Activated T-cell treated with anti-CD3 and anti-CD28 coated beads for 4 hours (primary cell): ENCODE results near the gene TBC1D5.
"Not testable (repeated sequence)": the region's sequence is repeated elsewhere in the genome, so short reads cannot be mapped to it uniquely, and the experiment has no call there.

Experiments used
- DNase-seq: peaks from one replicate; pipeline ENCODE4 v3.0.0-alpha.2; 2020

TBC1D5 gene

DNA sequence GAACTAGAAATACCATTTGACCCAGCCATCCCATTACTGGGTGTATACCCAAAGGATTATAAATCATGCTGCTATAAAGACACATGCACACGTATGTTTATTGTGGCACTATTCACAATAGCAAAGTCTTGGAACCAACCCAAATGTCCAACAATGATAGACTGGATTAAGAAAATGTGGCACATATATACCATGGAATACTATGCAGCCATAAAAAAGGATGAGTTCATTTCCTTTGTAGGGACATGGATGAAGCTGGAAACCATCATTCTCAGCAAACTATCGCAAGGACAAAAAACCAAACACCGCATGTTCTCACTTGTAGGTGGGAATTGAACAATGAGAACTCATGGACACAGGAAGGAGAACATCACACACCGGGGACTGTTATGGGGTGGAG lies 210.0 kb downstream of the TBC1D5 start:
- not testable (repeated sequence) for DNase-seq

DNA sequence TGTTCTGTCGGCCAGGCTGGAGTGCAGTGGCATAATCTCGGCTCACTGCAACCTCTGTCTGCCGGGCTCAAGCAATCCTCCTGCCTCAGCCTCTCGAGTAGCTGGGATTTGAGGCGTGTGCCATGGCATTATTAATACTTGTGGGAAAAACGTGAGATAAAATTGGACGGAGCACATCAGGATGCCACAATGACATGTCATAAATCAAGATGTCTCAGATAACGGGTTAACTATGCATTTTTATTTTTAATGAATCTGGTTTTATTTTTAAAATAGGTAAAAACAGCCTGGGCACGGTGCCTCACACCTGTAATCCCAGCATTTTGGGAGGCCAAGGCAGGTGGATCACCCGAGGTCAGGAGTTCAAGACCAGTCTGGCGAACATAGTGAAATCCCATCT lies 212.8 kb downstream of the TBC1D5 start:
- DNase-seq = no peak

DNA sequence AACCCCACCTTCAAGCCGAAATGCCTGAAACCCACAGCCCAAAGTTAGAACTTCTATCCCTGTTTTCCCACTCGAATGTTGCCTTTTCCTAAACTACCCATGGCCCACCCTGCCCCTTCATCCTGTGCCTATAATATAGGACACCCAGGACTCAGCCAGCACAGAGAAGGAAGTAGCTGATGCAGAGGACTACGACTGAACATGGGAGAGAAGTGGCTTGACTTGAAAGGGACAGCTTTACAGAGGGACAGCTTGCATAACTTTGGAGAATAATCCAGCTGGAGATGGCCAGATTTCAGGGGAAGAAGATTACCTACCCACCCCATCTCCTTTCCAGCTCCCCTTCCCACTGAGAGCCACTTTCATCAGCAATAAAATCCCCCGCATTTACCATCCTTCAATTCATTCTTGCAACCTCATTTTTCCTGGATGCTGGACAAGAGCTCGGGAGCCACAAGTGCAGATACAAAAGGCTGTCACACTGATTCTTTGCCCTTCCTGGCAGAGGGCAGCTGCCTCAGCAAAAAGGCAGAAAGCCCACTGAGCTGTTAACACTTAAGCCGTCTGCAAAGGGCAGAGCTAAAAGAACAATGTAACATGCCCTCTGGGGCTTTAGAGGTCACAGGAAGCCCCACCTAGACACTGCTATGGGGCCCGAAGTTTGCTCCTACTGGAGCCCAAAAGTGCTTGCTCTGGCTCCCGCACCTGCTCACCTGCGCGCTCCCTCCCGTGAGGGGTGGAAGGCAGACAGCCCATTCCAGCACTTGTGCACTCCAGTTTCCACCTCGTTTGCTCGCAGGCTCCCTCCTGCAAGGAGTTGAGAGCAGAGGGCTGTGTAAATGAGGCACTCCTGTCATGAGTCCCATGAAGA lies 224.0 kb downstream of the TBC1D5 start:
- DNase-seq = no peak

DNA sequence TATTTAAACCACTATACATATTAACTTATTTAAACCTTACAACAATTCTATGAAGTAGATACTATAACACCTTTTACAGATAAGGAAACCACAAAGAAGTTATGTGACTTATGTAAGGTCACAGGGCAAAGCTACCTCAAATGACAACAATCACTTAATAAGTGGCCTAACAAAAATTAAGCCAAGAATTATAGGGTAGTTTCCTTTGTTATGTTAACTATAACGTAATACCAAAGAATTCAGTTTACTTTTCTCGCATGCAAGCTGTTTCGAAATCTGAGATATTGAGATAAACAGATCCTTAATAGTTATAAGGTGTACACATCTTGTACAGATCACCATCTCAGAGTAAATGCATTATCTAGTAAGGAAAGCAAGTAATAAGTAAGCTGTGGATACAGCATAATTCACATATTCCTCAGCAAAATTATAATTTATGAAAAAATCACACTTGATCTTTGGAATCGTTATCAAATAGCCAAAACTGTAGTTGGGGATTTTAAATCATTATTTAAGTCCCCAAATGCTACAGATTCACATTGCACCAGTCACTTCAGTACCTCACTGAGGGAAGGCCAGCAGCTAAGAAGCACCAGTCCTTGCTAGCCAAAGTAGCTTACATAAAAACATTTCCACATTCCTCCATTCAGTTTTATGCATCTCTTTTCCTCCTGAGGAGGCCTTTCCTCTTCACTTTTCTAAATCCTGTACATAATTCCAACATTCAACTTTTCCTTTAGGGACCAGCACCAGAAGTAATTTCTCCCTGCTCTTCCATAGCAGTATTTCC lies 226.8 kb downstream of the TBC1D5 start:
- no peak for DNase-seq

DNA sequence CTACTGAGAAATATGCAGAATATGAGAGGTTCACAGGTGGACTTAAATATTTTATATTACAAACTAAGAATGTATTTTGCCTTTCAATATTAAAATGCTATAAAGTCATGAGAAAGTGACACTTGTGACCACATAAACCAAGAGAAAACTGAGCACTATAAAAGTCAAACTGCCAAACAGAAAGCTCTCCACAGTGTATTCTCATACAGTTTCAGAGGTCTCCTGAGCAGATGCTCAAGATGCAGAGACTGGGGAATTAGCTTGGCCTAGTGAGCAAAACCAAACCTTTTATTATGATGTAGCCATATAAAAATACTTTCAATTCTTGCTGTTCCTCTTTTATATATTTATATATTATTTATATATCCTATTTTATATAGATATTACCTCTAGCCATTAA lies 227.8 kb downstream of the TBC1D5 start:
- DNase-seq = no peak

DNA sequence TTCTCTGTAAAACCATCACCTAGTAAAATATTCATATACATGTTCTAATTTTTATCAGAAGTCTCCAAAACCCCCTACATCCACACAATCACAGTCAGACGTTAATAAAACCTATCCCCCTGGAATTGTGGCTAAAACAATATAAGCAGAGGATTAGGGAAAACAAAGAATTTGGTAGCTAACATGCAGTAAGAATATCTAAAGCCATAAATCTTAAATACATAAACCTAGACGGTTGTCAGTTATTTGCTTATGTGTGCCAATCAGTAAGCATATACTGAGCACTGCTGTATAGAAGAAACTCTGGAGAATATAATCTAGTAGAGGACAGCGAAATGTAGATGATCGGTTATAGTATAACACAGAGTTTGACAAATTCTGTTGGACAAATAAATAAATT lies 232.2 kb downstream of the TBC1D5 start:
- DNase-seq = no peak

DNA sequence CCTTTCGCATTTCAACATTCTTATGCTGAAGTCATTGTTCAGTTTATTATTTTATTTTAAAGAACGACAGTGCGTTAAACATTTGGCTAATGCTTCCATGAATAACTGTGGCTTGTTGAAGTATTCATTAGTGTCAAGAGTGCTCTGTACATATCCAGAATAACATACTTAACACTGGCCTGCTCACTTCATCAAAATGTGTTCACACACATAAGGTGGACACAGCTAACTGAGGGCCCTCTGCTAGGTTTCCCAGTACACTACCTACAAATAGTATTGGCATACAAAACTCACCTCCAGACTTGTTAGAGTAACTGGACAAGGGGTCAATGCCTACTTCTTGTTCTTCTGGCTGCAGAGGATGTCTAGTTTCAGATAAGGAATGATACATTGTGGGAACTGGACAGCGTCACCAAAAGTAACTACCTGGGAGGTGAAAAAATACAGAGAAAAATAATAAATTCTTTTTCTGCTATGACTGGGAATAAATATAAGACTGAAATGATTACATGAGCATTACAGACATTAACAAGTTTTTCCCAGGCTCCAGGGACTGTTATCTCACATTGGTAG lies 234.2 kb downstream of the TBC1D5 start:
- DNase-seq = no peak

DNA sequence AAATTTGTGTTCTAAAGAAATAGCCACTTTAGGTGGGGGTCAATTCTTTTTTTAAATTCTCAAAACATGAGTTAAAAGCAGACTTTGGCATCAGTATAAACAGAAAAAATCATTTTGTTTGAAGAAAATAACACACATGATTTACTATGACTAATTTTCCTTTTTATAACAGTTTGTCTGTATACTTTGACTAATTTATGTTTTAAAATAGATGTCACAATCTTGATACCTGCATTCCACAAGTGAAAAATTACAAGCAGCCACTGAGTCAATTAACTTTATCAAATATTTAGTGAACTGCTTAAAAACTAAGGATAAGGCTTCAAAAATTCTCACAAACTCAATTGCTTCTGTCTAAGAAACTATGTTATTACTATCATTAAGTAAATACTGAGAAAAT lies 235.0 kb downstream of the TBC1D5 start:
- DNase-seq = no peak

DNA sequence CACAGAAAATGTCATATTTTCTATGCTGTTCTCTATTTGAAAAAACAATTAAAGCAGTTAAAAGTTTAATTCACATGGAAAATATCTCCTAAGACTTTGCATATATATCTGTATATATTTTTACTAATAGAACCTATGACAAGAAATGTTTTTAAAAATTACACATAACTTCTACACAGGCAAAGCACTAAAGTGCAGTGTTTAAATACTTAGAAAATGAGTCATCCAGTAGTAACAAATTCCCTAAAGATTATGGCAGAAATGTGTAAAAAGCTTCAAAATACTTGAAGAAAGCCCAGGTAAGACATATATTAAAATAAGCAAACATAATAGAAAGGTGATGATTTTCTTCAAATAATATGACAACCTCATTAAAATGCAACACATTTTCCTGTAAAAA lies 236.6 kb downstream of the TBC1D5 start:
- DNase-seq = no peak

DNA sequence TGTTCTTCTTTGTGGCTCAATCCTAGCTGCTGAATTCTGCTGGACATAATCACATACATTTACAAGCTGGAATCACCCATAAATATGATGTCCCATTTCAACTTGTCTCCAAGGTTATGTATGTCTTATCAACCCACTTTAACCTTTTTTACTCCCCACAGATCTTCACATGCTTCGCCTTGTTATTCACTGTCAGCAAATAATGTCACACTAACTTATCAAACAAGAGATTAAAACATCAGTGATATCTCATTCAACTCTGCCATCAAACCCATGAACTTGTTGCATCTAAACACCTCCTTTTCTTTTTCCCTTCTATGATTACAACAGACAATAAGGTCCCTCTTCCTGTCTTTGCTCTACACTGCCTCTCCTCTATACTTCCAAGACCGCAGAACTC lies 240.7 kb downstream of the TBC1D5 start:
- no peak for DNase-seq

DNA sequence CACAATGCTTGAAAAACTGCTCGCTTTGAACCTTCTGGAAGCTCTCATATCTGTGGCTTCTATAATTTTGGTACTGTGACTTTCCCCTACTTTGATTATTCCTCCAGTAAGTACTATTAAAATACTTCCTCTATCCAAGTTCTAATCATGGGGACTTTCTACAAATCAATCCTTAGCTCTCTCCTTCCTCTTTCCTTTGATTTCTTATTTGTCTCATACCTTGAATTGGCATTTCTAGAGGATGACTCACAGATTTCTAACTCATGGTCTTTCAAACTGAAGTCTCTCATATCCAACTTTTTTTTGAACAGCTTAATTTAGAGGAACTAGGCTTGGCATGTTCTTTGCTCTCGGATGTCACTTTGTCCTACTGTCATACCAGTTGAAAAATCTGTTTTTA lies 241.8 kb downstream of the TBC1D5 start:
- no peak for DNase-seq

DNA sequence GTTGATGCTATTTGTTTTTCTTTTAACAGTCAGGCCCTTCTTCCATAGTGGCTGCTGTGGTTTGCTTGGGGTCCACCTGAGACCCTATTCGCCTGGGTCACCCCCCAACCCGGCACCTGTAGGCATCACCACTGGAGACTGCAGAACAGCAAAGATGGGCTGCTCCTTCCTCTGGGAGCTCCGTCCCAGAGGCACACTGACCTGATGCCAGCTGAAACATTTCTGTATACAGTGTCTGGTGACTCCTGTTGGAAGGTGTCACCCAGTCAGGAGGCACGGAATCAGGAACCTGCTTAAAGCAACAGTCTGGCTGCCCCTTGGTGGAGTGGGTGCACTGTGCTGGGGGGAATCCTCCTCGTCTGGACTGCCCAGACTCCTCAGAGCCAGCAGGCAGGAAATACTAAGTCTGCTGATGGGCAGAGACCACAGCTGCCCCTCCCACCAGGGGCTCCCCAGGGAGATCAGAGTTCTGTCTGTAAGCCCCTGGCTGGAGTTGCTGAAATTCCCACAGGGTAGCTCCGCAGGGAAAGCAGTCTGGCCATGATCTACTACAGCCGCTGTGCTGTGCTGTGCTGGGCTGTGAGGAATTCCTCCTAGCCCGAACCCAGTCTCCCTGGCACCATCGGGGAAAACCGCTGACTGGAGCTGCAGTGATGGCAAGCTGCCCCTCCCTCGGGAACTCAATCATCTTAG lies 248.2 kb downstream of the TBC1D5 start:
- no peak for DNase-seq

DNA sequence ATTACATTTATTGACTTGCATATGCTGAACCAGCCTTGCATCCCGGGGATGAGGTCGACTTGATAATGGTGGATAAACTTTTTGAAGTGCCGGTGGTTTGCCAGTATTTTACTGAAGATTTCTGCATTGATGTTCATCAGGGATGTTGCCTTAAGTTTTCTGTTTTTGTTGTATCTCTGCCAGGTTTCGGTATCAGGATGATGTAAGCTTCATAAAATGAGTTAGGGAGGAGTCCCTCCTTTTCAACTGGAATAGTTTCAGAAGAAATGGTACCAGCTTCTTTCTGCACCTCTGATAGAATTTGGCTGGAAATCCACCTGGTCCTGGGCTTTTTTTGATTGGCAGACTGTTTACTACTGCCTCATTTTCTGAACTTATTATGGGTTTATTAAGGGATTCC lies 250.8 kb downstream of the TBC1D5 start:
- no peak for DNase-seq

DNA sequence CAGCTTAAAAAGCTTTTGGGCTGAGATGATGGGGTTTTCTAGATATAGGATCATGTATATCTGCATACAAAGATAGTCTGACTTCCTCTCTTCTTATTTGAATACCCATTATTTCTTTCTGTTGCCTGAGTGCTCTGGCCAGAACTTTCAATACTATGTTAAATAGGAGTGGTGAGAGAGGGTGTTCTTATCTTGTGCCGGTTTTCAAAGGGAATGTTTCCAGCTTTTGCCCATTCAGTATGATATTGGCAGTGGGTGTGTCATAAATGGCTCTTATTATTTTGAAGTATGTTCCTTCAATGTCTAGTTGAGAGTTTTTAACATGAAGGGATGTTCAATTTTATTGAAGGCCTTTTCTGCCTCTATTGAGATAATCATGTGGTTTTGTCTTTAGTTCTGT lies 251.2 kb downstream of the TBC1D5 start:
- not testable (repeated sequence) for DNase-seq

DNA sequence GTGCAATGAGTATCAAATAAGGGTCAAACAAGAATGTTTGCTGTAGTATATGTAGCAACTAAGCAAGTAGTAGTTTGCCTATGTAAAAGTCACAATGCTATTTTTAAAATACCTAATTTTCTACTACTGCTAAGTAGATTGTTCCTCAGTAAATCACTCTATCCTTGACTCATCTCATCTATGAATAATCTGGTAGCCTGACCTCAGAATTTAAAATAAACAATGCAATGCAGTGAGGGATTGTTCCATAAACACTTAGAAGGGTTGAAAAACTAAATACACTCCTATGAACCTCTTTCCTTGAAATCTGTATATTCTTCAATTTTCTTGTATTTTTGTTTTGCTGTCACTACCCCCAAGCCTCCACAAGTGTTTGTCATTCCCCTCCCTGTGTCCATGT lies 253.3 kb downstream of the TBC1D5 start:
- no peak for DNase-seq

DNA sequence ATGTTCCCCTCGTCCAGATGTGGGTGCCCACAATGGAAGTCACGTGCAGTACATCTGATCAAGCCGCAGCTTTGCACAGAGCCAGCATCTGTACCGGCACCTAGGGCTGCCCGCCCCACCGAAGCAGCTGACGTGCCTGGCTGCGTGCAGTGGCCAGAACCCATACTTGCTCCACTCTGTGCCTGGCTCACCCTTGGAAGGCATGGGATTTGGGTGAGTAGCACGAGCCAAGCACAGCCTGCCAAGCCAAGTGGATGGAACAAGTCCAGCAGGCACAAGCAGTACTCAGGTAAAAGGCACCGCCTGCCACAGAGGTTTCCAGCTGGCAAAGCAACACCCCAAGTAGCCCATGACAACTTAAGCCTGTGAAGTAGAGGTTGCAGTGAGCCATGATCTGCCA lies 261.3 kb downstream of the TBC1D5 start:
- no peak for DNase-seq

DNA sequence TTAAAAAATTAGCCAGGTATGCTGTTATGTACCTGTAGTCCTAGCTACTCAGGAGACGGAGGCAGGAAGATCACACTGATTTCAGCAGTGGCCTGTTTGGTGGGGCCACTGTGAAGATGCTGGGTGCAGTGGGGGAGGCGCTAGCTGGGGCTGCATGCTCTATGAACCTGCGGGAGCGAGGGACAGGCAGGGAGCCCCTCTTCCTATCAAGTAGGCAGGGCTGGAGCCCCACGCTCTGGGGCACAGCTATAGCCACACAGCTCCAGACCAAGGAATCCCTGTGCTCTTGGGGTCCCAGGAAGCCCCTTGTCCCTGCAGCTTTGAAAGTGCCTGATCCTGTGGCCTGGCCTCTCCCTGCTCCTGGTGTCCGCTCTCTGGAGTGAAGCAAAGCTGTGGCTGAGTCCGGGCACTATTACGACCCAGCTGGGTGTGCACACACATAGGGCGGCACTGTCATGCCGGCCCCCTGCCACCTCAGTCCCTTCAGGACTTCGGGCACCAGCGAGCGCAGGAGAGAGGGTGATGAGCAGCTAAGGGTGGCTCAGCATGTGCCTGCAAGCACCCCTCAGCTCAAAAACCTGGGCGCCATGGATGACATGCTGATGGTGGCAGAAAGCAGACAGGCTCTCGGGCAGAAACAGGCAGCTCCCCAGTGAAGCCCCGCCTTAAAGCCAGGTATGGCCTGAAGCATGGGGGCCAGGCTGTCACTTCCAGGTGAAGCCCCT lies 262.6 kb downstream of the TBC1D5 start:
- no peak for DNase-seq

DNA sequence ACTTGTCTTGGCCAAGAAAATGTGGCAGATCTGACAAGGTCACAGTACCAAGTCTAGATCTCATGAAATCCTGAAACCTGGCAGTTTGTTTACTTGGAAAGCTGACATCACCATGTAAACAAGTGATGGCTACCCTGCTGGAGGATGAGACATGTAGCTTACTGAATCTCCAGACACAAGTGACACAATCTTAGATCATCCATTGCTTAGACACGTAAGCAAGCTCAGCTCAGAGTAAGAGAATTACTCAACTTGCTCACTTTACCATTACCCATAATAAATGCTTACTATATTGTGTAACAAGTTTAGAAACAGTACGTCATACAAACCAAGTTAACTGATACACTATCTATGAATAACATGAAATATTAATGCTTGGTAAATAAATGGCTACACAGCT lies 263.8 kb downstream of the TBC1D5 start:
- no peak for DNase-seq

DNA sequence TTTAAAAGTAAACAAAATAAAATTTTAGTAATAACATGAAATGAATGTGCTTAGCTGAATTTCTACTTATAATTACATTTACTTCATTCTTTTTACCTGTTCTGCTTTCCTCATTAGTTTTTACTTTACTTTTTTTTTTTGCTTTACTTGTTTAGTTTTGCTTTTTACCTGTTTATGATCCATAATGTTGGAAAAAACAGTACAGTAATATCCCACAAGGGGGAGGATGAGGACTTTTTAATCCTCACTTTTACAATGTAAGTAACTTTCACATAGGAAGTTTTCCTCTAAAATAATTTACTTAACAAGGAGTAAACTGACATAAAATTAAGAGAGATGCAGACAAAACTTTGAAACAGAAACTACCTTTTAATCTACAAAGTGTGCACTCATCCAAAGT lies 268.7 kb downstream of the TBC1D5 start:
- DNase-seq = no peak

DNA sequence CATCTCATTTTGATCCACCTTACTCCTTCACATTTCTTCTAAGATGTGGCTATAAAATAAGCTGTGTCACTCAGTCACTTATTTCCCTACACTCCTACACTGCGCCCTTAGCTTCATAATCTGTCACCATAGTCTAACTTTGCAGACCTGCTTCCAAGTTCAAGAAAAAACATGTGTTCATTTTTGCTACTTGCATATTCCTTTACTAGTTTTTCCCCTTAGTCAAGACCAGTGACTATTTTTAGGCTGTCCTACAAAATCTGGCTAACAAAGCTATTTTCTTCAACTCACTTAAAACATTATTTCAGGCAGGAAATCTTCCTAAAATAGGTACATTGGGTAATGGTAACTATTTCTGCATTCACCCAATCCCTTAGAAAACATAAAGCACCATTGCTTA lies 272.5 kb downstream of the TBC1D5 start:
- DNase-seq = no peak

DNA sequence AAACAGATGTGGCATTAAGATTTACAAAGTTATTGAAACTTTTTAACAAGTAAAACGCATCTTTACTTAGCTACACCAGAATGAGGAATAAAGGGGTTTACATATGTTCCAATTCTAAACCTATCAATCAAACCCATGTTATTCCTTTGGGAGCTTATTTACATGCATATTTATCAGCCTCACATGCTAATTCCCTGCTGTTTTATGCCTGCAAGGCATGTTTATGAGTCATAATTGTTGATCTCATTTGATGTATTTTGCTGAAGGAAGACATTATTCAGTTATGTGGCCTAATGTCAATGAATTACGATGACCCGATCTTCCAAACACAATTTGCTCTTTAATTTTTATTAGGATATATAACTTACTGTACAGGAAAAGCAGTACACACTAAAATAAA lies 272.9 kb downstream of the TBC1D5 start:
- no peak for DNase-seq

DNA sequence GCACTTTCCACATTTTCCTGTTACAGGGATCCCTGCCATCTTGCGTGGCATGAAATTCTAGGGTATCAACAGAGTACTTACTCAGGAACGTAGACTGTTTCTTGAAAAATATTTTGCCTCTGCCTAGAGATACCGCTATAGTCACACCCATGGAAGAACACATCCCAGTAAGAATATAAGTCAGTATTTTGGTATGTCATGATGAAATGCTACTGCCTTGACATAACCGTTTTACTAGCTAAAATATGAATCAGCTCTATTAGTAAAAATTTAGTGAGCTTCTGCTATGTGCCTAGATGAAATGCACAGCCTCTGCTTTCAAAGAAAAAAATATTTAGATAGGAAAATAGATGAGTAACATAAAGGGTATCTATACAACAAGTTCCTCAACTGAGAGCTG lies 276.4 kb downstream of the TBC1D5 start:
- no peak for DNase-seq
